ENCODE data around the gene KIR2DL4.
"Not testable (repeated sequence)": the region's sequence is repeated elsewhere in the genome, so short reads cannot be mapped to it uniquely, and the experiment has no call there.

Gene KIR2DL4

GRCh38 chr19:54803410-54803809 lies at the start of gene KIR2DL4:
KIR2DL4 (plus strand) TSS chr19:54803610; CDS start chr19:54803652, 42 bp downstream.
- DNase-seq: no peak

DNA sequence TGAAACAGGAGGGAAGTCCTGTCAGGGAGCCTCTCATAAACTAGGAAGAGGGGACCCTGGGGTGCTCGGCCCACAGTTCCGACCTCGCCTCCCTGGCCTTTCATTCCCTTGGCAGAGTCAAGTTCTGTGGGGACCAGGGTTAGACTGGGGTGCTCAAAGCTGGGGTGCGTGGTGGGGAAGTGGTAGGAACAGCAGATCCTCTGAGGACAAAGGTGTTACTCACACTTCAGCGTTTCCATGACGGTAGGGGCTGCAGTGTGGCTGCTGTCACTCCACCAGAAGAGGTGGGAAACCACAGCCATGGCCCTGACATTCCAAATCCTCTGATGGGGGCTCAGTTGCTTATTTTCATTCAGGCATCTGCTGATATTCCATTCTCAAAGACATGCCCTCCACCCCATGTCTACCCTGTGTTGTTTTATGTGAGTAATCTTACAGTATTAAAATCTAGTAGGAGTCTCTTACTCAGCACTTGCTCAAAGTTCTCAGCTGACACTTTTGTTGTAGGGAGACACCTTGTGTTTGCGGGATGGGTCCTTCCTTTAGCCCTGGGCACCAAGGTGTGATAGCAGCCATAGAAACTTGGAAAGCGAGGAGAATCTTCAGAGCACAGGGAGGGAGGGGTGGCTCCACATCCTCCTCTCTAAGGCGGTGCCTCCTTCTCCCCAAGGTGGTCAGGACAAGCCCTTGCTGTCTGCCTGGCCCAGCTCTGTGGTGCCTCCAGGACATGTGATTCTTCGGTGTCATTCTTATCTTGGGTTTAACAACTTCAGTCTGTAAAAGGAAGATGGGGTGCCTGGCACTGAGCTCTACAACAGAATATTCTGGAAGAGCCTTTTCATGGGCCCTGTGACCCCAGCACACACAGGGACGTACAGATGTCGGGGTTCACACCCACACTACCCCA lies 47.0 kb upstream of the KIR2DL4 start:
- not testable (repeated sequence) for DNase-seq

- DNase-seq: not testable (repeated sequence)
Measured at GRCh38 chr19:54758577-54758976, 44.8 kb upstream of the KIR2DL4 start.

DNA sequence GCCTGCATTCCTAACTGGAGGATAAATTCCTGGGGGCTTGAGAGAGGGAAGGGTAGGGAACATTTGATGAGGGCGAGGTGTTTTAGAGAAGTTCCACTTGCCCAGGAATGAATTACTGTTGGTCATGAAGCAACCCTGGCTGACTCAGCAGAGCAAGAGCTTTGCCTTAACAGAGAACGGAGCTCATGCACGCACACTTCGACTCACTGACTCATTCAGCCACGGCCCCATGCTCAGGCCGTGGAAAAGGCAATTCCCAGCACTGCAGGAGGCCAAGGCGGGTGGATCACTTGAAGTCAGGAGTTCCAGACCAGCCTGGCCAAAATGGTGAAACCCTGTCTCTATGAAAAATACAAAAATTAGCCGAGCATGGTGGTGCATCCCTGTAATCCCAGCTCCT lies 39.2 kb upstream of the KIR2DL4 start:
- not testable (repeated sequence) for DNase-seq

DNA sequence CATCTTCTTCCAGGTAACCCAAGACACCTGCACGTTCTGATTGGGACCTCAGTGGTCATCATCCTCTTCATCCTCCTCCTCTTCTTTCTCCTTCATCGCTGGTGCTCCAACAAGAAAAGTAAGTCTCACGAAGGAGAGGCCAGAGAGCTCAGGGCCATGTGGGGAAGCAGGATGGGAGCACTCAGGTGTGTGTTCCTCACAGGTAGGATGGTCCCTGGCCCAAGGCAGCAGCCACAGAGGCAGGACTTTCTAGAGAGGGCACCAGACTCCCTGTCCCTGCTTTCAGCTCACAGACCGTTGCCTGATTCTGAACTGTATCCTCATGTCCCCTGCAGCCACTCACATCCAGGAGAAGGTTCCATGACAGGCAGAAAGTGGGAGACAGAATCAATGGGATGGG lies 36.9 kb upstream of the KIR2DL4 start:
- not testable (repeated sequence) for DNase-seq

DNA sequence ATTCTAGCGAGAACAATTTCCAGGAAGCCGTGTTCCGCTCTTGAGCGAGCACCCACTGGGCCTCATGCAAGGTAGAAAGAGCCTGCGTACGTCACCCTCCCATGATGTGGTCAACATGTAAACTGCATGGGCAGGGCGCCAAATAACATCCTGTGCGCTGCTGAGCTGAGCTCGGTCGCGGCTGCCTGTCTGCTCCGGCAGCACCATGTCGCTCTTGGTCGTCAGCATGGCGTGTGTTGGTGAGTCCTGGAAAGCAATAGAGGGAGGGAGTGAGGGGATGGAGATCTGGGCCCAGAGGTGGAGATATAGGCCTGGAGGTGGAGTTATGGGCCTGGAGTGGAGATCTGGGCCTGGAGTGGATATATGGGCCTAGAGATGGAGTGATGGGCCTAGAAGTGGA lies 33.8 kb upstream of the KIR2DL4 start, which contains the start of gene KIR2DL1:
Gene KIR2DL1, plus strand, starts transcription at position 148 of the 400 bp plus-strand sequence. Its CDS starts 58 bp downstream, at position 206.
- not testable (repeated sequence) for DNase-seq

DNA sequence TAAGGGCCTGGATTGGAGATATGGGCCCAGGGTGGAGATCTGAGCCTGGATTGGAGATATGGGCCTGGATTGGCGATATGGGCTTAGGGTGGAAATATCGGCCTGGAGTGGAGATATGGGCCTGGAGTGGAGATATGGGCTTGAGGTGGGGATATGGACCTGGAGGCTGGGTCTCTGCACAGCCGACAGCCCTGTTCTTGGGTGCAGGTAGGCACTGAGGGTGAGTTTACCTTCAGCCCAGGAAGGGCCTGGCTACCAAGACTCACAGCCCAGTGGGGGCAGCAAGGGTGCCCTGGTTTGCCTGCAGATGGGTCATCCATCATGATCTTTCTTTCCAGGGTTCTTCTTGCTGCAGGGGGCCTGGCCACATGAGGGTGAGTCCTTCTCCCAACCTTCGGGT lies 32.9 kb upstream of the KIR2DL4 start:
- DNase-seq: not testable (repeated sequence)

GRCh38 chr19:54771018-54771960 lies 32.1 kb upstream of the KIR2DL4 start:
- not testable (repeated sequence) for DNase-seq

DNA sequence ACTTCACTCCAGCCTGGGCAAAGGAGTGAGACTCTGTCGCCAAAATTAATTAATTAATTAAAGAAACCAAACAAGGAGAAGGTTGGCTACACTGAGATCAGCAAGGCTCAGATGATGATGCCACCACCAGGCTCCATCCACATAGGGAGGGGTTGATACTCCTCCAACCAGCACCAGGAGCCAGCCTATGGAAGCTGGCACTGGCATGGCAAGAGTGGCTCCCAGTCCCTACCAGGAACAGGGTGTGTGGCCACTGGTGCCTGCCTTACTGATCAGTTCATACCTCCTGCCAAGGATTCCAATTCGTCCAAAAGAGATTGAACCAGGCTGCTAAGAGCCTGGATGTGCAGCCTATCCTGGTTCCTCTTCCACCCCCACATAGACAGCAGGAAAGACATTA lies 30.7 kb upstream of the KIR2DL4 start:
- DNase-seq: not testable (repeated sequence)

DNA sequence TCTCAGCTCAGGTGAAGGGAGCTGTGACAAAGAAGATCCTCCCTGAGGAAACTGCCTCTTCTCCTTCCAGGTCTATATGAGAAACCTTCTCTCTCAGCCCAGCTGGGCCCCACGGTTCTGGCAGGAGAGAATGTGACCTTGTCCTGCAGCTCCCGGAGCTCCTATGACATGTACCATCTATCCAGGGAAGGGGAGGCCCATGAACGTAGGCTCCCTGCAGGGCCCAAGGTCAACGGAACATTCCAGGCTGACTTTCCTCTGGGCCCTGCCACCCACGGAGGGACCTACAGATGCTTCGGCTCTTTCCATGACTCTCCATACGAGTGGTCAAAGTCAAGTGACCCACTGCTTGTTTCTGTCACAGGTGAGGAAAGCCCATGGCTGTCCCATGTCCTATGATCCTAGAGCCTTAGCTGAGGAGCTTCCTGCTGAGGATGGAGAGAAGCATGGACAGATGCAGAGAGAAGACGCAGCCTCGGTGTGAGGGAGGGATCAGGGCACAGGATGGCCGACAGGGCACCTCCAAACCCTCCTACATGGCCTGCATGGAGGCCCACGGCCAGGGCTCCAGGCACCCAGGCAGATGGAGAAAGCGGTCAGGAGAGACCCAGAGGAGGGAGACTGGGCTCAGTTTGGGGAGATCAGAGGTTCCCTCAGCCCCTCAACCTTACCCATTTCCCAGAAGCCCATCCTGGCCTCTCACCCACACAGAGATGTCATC lies 28.2 kb upstream of the KIR2DL4 start:
- DNase-seq: not testable (repeated sequence)

DNA sequence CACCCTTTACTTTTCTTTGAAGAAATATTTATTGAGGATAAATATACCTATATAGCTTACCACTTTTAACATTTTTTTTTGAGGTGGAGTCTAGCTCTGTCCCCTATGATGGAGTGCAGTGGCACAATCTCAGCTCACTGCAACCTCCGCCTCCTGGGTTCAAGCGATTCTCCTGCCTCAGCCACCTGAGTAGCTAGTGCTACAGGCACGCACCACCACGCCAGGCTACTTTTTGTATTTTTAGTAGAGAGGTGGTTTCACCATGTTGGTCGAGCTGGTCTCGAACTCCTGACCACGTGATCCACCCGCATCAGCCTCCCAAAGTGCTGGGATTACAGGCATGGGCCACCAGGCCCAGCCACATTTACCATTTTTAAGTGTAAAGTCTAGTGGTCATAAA lies 27.6 kb upstream of the KIR2DL4 start:
- DNase-seq: not testable (repeated sequence)

DNA sequence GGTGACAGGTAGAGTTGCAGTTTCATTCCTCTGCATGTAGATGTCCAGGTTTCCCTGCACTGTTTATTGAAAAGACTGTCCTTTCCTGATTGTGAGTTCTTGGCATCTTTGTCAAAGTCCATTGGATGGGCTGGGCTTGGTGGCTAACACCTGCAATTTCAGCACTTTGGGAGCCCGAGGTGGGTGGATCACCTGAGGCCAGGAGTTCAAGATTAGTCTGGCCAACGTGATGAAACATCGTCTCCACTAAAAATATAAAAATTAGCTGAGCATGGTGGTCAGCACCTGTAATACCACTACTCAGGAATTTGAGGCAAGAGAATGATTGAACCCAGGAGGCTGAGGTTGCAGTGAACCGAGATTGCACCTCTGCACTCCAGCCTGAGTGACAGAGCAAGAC lies 25.6 kb upstream of the KIR2DL4 start:
- not testable (repeated sequence) for DNase-seq

DNA sequence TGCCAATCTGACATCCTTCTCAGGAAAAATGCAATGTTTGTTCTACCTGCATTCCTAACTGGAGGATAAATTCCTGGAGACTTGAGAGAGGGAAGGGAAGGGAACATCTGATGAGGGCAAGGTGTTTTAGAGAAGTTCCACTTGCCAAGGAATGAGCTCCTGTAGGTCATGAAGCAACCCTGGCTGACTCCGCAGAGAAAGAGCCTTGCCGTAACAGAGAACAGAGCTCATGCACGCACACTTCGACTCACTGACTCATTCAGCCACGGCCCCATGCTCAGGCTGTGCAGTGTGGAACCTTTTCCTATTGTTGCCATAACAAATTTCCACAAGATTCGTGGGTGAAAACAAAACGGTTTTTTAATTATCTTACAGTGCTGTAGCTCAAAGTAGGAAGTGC lies 24.5 kb upstream of the KIR2DL4 start:
- not testable (repeated sequence) for DNase-seq

- DNase-seq: not testable (repeated sequence)
Measured at GRCh38 chr19:54782916-54783315, 20.5 kb upstream of the KIR2DL4 start.

- DNase-seq: not testable (repeated sequence)
Measured at GRCh38 chr19:54786091-54786723, 17.2 kb upstream of the KIR2DL4 start.

- DNase-seq: not testable (repeated sequence)
Measured at GRCh38 chr19:54788154-54788553, 15.3 kb upstream of the KIR2DL4 start.

DNA sequence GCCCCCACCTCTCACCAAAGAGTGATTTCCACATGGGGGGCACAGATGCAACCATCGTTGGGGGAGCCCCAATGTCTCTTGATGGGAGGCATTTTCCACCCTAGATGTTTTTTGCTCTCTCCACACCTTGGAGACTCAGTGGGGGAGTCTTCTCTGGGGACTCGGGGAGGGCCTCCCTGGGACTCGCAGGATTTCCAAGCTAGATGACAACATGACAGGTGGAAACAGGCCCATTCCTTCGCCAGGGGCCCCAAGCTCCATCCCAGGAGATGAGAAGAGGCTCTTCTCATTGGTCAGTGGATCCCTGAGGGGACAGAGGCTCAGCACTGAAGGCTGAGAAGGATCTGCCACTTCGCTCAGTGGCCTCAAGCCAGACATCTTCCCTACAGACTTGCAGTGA lies 12.7 kb upstream of the KIR2DL4 start:
- no peak for DNase-seq

- DNase-seq: no peak
Measured at GRCh38 chr19:54791476-54791875, 11.9 kb upstream of the KIR2DL4 start.

DNA sequence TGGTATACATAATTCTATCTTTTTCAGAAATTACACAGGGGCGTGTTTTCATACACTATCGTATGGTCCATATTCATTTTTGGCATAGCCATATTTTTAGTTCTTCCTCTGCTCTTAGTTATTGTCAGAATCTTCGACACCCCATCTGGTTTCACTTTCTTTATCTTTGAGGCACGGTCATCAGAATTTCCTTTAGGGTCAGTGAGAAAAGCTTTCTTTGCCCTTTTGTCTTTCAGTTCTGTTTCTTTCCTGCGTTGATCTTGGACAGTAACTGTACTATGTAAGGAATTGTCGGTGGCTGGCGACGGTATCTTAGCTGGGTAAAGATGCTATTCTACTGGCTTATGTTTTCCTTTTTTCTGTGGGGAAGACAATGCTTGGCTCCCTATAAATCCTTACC lies 10.6 kb upstream of the KIR2DL4 start:
- no peak for DNase-seq

DNA sequence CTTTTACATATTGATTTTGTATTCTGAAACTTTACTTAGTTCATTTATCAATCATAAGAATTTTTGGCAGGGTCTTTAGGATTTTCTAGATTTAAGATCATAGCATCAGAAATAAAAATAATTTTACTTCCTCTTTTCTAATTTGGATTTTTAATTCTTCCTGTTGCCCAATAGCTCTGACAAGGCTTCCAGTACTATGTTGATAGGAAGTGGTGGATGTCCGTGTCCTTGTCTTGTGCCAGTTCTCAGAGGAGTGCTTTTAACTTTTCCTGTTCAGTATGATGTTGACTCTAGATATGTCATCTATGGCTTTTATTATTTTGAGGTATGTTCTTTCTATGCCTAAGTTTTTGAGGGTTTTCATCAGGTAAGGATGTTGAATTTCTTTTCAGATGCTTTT lies 7.7 kb upstream of the KIR2DL4 start:
- no peak for DNase-seq

DNA sequence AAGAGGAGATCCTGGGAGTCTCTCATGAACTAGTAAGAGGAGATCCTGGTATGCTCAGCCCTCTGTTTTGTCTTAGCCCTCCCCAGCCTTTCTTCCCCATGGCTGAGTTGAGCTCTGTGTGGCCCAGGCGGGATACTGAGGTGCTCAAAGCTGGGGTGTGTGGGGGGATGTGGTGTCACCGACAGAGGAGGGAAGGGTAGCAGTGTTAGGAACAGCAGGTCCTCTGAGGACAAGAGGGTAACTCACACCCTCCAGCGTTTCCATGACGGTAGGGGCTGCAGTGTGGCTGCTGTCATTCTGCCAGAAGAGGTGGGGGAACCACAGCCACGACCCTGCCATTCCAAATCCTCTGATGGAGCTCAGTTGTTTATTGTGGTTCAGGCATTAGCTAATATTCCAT lies 691 bp downstream of the KIR2DL4 start:
- no peak for DNase-seq

GRCh38 chr19:54804571-54804970 lies 1.2 kb downstream of the KIR2DL4 start:
- DNase-seq: no peak
